Measurements from ENCODE around the gene SLU7.
A peak's percentile ranks its signal among the peaks of the same experiment; 100 is the strongest.
"Not testable (repeated sequence)": the region's sequence is repeated elsewhere in the genome, so short reads cannot be mapped to it uniquely, and the experiment has no call there.

The SLU7 gene

GRCh38 chr5:160450164-160450932 is 31.5 kb upstream of the SLU7 start:
- DNase-seq, result no peak

GRCh38 chr5:160449458-160449857 is 30.6 kb upstream of the SLU7 start:
- no peak for DNase-seq

DNA sequence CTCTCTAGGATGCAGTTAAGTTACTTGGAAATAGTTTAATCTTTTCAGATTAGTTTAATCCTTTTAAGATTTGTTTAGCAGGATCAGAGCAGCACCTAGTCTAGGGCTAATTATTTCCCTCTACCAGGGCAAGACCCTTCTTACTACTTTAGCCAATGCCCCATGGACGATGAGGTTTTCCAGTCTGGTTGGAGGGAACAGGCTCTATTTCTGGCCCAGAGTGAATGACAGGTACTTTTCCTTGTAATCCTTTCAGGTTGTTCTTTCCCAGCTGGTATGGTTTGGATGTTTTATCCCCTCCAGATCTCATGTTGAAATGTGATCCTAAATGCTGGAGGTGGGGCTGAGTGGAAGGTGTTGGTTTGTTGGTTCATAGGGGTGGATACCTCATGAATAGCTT is 30.0 kb upstream of the SLU7 start:
- no peak for DNase-seq

DNA sequence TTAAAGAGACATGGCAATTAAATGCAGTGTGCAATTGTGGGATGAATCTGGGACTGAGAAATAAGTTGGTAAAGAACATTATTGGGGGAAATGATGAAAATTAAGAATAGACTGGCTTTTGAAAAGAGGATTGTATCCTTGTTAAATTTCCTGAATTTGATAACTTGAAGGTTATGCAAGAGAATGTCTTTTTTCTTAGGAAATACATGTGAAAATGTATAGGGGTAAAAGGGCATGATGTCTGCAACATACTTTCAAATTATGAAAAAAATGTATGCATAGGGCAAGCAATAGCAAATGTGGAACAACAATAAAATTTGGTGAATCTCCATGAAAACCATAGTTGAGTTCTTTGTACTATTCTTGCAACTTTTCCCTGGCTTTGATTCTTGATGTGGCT is 26.9 kb upstream of the SLU7 start:
- DNase-seq, result no peak

DNA sequence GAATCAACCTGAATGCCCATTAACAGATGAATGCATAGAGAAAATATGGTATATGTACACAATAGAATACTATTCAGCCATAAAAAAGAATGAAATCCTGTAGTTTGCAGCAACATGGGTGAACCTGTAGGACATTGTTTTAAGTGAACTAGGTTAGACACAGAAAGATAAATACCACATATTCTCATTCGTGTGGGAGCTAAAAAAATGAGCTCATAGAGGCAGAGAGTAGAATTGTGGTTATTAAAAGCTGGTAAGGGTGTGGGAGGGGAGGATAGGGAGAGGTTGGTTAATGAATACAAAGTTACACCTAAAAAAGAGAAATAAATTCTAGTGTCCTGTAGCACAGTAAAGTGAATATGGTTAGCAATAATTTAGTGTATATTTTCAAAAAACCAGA is 26.3 kb upstream of the SLU7 start:
- no peak for DNase-seq

- DNase-seq, result no peak
Observed at GRCh38 chr5:160444407-160444806, 25.5 kb upstream of the SLU7 start.

DNA sequence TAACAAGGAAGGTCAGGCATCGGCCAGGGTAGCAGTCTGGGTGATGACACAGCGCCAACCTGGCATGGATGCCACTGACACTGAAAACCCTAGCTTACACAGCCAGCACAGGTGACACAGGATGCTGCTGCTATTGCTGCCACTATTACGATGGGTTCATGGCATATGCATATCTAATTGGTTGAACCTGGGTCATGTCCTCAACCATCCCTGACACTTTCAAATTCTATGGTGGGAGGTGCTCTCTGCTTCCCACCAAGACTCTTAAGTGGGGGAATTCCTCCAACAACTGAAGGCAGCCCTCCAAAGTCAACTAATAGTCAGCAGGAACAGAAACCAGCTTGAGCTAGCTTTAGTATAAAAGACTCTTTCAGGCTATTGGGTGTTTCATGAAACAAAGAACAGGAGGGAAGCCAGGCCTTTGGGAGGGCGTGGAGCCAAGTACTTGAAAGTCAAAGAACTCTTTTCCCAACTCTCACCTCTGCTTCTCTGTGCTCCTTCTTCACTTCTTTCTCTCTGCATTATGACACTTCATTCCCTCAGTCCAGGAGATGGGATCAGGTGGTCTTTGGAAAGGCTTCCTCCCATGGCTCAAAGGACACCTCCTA is 24.0 kb upstream of the SLU7 start:
- DNase-seq, result no peak

- no peak for DNase-seq
Observed at GRCh38 chr5:160441311-160441781, 22.5 kb upstream of the SLU7 start.

DNA sequence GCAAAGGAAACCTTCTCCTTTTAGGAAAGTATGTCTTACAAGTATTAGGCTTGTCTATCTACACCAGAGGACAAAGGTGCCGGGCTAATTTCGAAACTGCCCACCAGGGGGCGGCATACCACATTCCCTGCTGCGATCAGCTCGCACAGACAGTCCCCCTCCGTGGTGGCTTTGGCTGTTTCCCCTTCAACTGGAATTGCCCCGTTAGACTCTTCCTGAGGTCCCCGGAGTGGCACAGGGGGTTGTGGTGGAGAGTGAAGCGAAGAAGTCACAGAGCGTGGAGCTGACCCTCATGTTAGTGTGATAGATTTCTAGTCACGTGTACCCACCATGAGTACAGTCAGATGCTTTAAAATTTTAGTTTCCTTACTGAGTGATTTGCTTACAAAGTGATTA is 20.3 kb upstream of the SLU7 start:
- DNase-seq, result peak; percentile 88

- peak; percentile 73 for DNase-seq
Observed at GRCh38 chr5:160438316-160439204, 19.7 kb upstream of the SLU7 start.

- DNase-seq, result no peak
Observed at GRCh38 chr5:160437271-160437670, 18.4 kb upstream of the SLU7 start.

GRCh38 chr5:160436661-160437060 is 17.8 kb upstream of the SLU7 start:
- DNase-seq, result not testable (repeated sequence)

GRCh38 chr5:160436017-160436416 is 17.1 kb upstream of the SLU7 start:
- DNase-seq, result no peak

DNA sequence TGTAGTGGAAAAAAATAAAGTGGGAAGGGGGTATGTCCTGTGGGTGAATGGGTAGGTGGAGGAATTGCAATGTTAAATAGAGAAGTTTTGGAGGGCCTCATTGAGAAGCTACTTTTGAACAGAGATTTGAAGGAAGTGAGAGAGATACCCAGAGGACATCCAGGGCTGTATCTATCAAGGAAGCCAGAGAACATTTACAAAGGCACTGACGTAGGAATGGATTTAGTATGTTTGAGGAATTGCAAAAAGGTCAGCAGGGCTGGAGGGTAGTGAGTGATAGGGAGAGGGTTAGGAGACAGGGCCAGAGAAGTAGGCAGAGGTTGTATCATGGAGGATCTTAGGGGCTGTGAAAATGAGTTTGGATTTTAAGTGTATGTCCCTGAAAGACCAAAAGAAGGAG is 16.7 kb upstream of the SLU7 start:
- DNase-seq, result no peak

- DNase-seq, result no peak
Observed at GRCh38 chr5:160434022-160434531, 15.2 kb upstream of the SLU7 start.

GRCh38 chr5:160432787-160433186 is 13.9 kb upstream of the SLU7 start:
- no peak for DNase-seq

GRCh38 chr5:160432196-160432595 is 13.3 kb upstream of the SLU7 start:
- DNase-seq, result no peak

GRCh38 chr5:160427607-160428006 is 8.7 kb upstream of the SLU7 start:
- DNase-seq, result no peak

DNA sequence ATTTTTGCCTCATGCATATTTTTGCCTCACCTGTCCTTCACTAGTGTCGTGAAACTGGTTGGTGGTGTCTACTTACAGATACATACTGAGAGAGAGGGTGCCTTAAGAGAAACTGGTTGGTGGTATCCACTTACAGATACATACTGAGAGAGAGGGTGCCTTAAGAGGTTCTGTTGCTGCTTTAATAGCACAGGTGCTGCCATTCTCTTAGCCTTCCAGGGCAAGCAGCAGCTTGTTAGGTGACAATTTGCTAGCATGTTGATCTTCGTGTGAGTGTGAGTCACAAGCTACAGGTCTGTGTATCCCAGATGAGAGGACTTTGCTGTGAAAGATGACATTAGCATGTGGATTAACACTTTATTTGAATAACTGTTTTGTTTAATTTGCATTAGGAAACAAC is 4.2 kb upstream of the SLU7 start:
- DNase-seq, result no peak

- DNase-seq, result peak; percentile 93
Observed at GRCh38 chr5:160421625-160422258, 2.9 kb upstream of the SLU7 start, which contains the start of gene PTTG1. Gene PTTG1, plus strand, starts transcription at chr5:160421855. Its CDS starts 458 bp downstream, at chr5:160422313.

DNA sequence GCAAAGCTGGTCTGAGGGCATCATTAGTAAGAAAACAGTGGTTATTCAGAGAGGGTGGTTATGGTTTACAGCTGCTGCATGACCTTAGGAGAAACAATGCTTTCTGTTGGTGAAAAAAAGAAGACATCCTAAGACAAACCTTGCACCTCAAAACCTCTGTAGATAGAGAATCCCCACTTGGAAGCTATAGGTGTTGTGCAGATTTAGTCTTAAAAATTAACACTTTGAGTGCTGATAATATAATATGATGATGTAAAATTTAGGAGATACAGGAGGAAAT is 1.4 kb upstream of the SLU7 start:
- no peak for DNase-seq

DNA sequence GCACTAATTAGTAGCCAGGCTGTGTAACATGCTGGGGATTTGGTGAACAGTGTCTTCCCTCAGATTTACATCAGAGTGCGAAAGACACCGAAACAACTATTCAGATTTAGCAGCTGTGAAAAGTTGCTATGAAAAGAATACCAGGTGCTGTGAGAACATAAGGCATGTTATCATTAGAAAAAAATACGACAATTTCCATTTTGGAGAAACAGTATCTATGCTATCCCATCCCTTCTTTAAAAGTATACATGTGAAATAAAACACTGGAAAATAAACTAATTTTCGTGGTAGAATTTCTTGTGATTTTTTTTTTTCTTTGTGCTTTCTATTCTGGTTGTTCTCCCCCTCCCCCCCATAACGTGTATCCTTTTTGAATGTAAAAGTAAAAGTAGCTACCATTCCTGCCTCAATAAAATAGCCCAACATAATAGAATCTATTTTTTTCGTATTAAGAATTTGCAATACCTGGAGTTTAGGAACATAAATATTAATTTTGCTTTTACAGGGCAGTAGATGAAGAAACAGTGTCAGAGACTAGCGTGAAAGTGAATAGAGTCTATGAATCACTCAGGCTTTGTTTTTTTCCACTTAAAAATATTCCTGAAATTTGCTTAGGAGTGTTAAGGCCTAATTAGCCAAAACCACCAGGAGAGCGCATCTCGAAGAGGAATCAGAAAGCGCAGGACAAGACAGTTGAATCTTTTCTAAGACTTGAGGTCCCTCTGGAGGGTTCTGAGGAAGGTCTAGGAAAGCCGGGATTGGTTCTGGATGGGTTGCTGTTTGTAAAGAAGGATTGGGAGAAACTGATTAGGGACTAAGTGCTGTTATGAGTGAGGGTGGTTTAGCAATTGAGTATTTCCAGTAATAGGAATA is 813 bp upstream of the SLU7 start:
- DNase-seq, result no peak

Measured in CD4-positive, alpha-beta T cell treated with Interleukin-21 for 1 hour (primary cell).